ENCODE results near the gene CMTM4. TPM values are rescaled to one million over a fixed set of nuclear protein-coding genes. Genes with fewer than 3 reads are reported as not detected.

Gene CMTM4
- total RNA-seq: 10 to 100 TPM; 12.1 to 16.0 (median 13.0) TPM

GRCh38 chr16:66696669-66697630 lies at the start of gene CMTM4:
Gene CMTM4, minus strand, starts transcription at chr16:66696743. Its CDS starts 218 bp downstream, at chr16:66696525.
- no peak for TF ChIP-seq CTCF (IDR thresholded peaks at IDR 0.05; ENCODE audit: low read depth)

GRCh38 chr16:66746048-66746447 lies 49.5 kb upstream of the CMTM4 start:
- TF ChIP-seq CTCF (IDR thresholded peaks at IDR 0.05; ENCODE audit: low read depth): no peak

GRCh38 chr16:66741950-66742808 lies 45.6 kb upstream of the CMTM4 start:
- TF ChIP-seq CTCF (IDR thresholded peaks at IDR 0.05; ENCODE audit: low read depth): no peak

- no peak for TF ChIP-seq CTCF (IDR thresholded peaks at IDR 0.05; ENCODE audit: low read depth)
These were observed 44.8 kb upstream of the CMTM4 start for GRCh38 chr16:66741169-66741900.

- TF ChIP-seq CTCF (IDR thresholded peaks at IDR 0.05; ENCODE audit: low read depth): no peak
These were observed 44.0 kb upstream of the CMTM4 start for GRCh38 chr16:66740533-66740932.

- TF ChIP-seq CTCF (IDR thresholded peaks at IDR 0.05; ENCODE audit: low read depth): no peak
These were observed 43.5 kb upstream of the CMTM4 start for GRCh38 chr16:66740010-66740409.

All from subcutaneous adipose tissue (tissue), 4 donors.